ENCODE data around the gene BLTP3A. TPM values are rescaled to one million over a fixed set of nuclear protein-coding genes. Genes with fewer than 3 reads are reported as not detected.

BLTP3A gene
- total RNA-seq, 2 experiments from 2014 or later: 17.0 to 21.0 TPM

GRCh38 chr6:34834789-34835518, 43.1 kb downstream of the BLTP3A start:
- ChIA-PET POLR2A (no interaction called here), CTCF (no interaction called here)
- Mint-ChIP-seq H3K4me1 (peaks cover 3% of the 10 kb centered on the region), H3K27ac (peak overlapping the region; percentile 31), H3K27me3 (no peaks in the 10 kb centered on the region), H3K4me3 (no peak overlapping the region), H3K36me3 (ENCODE audit: low read depth) (peaks cover 27% of the 10 kb centered on the region), H3K9me3 (ENCODE audit: low read depth) (no peaks in the 10 kb centered on the region)
- intact Hi-C loops (cut with DNase I, micrococcal nuclease): no loop called here
- ATAC-seq: no peak
- no peak for DNase-seq

DNA sequence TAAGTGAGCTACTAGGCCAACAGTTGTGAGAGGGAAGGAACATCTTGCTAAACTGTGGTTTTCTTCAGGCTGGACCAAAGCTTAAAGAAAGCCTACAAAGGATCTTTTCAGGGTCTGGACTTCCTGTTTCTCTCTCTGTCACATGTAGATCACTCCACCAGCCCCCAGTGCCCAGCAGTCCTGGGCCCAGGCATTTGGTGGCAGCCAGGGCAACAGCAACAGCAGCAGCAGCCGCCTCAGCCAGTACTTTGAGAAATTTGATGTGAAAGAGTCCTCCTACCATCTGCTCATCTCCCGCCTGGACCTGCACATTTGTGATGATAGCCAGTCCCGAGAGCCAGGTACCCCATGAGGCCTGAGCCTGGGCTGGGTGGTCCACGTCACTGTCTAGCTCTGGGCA, 44.1 kb downstream of the BLTP3A start:
- ChIA-PET POLR2A (no interaction called here), CTCF (no interaction called here)
- DNase-seq: no peak
- H3K9me3 Mint-ChIP-seq (ENCODE audit: low read depth): no peaks in the 10 kb centered on the region
- H3K4me1 Mint-ChIP-seq: peaks cover 3% of the 10 kb centered on the region
- H3K27me3 Mint-ChIP-seq: no peaks in the 10 kb centered on the region
- no peak overlapping the region for H3K27ac Mint-ChIP-seq
- no peak overlapping the region for H3K4me3 Mint-ChIP-seq
- ATAC-seq: no peak
- peaks cover 27% of the 10 kb centered on the region for H3K36me3 Mint-ChIP-seq (ENCODE audit: low read depth)
- intact Hi-C loops (cut with DNase I, micrococcal nuclease): no loop called here

DNA sequence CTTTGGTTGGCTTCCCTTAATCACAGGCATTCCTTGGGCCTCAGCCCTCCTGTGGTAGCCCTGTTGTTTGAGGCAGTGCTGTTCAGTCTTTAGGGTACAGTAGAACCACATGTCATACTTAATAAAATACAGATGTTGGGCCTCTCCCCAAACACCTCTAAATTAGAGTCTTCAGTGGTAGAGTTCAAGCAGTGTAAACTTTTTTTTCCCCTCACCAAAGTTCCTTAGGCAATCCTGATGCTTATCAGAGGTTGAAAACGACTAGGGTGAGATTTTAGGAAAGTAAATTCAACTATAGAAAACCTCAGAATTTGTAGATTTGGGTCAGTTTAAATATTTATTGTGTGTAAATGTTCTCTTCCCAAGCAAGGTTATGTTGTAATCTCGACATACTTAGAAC, 44.6 kb downstream of the BLTP3A start:
- ChIA-PET CTCF (no interaction called here), POLR2A (no interaction called here)
- peaks cover 3% of the 10 kb centered on the region for H3K4me1 Mint-ChIP-seq
- no peaks in the 10 kb centered on the region for H3K9me3 Mint-ChIP-seq (ENCODE audit: low read depth)
- peaks cover 25% of the 10 kb centered on the region for H3K36me3 Mint-ChIP-seq (ENCODE audit: low read depth)
- H3K27me3 Mint-ChIP-seq: no peaks in the 10 kb centered on the region
- DNase-seq: no peak
- no peak overlapping the region for H3K27ac Mint-ChIP-seq
- intact Hi-C loops (cut with DNase I, micrococcal nuclease): no loop called here
- H3K4me3 Mint-ChIP-seq: no peak overlapping the region
- no peak for ATAC-seq

- DNase-seq (no peak), ATAC-seq (no peak)
- H3K27me3 Mint-ChIP-seq: no peaks in the 10 kb centered on the region
- H3K36me3 Mint-ChIP-seq (ENCODE audit: low read depth): peaks cover 23% of the 10 kb centered on the region
- no peaks in the 10 kb centered on the region for H3K9me3 Mint-ChIP-seq (ENCODE audit: low read depth)
- intact Hi-C loops (cut with DNase I, micrococcal nuclease): no loop called here
- H3K27ac Mint-ChIP-seq: no peak overlapping the region
- H3K4me3 Mint-ChIP-seq: no peak overlapping the region
- POLR2A ChIA-PET: no interaction called here
- H3K4me1 Mint-ChIP-seq: peaks cover 3% of the 10 kb centered on the region
- CTCF ChIA-PET: no interaction called here
Observed at GRCh38 chr6:34837528-34837927, 45.6 kb downstream of the BLTP3A start.

- no peaks in the 10 kb centered on the region for H3K27me3 Mint-ChIP-seq
- DNase-seq (no peak), ATAC-seq (no peak)
- no peak overlapping the region for H3K4me3 Mint-ChIP-seq
- no peaks in the 10 kb centered on the region for H3K9me3 Mint-ChIP-seq (ENCODE audit: low read depth)
- peaks cover 3% of the 10 kb centered on the region for H3K4me1 Mint-ChIP-seq
- peaks cover 15% of the 10 kb centered on the region for H3K36me3 Mint-ChIP-seq (ENCODE audit: low read depth)
- intact Hi-C loops (cut with DNase I, micrococcal nuclease): no loop called here
- POLR2A ChIA-PET: no interaction called here
- CTCF ChIA-PET: no interaction called here
- peak overlapping the region; percentile 12 for H3K27ac Mint-ChIP-seq
Observed at GRCh38 chr6:34839666-34840352, 47.9 kb downstream of the BLTP3A start.

Other genes starting within 250 kb of the BLTP3A start
- under 1 TPM in 1 of 2 experiments, not detected in 1; 0.18 TPM for gene SPDEF, start 235.8 kb upstream of the BLTP3A start, total RNA-seq
- gene ILRUN, start 95.3 kb upstream of the BLTP3A start, total RNA-seq: 10 to 100 TPM; 56.2 to 66.9 TPM
- gene SNRPC, start 34.6 kb upstream of the BLTP3A start, total RNA-seq: 100 to 1,000 TPM; 159 to 268 TPM
- gene TAF11, start 96.0 kb downstream of the BLTP3A start, total RNA-seq: 10 to 100 TPM; 28.7 to 32.3 TPM
- gene ANKS1A, start 97.2 kb downstream of the BLTP3A start, total RNA-seq: 1 to 10 TPM; 7.4 to 9.1 TPM